HCT116 (cell line): Measurements from ENCODE around the gene ABCC1. TPM values are rescaled to one million over a fixed set of nuclear protein-coding genes. Genes with fewer than 3 reads are reported as not detected.

Source experiments
- ATAC-seq: fragments of 200-7000 bp; cut with Tn5 transposase; 2 replicates; pipeline ENCODE4 v1.9.1; 2020; ENCODE audit warnings: mild to moderate bottlenecking, moderate library complexity
- BruUV-seq: library from RNA; stranded (reverse); fragments of 400-500 nt; replicated peaks from 2 replicates; lab custom pipeline; 2021; lab: Mats Ljungman, UMichigan
- CTCF ChIA-PET: fragments of 300-600 bp; sonication (Branson Sonifier 250); formaldehyde crosslinking; loops from one replicate; lab custom pipeline; 2021; ENCODE audit warnings: antibody characterized with exemption; lab: Charles Lee
- POLR2A ChIA-PET: fragments of 300-600, 350-600 bp; sonication (Branson Sonifier 250); formaldehyde crosslinking; loops from one replicate; lab custom pipeline; 2021; ENCODE audit warnings: antibody characterized with exemption; lab: Charles Lee
- RAD21 ChIA-PET, 2 experiments: fragments of 300-600 bp; sonication (Branson Sonifier 250); formaldehyde crosslinking; loops; one replicate each; lab custom pipeline; 2023; ENCODE audit warnings: low total read pairs in 2 of 2; ENCODE audit not compliant: uncharacterized antibody in 2 of 2, unreplicated experiment in 2 of 2, low non-redundant PET in 1 of 2; lab: Charles Lee
- DNase-seq: peaks from one replicate; pipeline ENCODE4 v3.0.0-alpha.2; 2010; ENCODE audit warnings: low read depth, low spot score
- H2AFZ ChIP-seq: fragments of 200-600 bp; shearing (Covaris generic), sonication (generic); 2 replicates; pipeline ENCODE4 v1.6.1; 2017; ENCODE audit warnings: low read depth, mixed run types, mixed read lengths, antibody characterized with exemption, low read length; ENCODE audit not compliant: poor library complexity, severe bottlenecking
- H3K27ac ChIP-seq: 2 replicates; pipeline ENCODE4 v1.5.1; 2012; ENCODE audit warnings: low read depth, low read length
- H3K27me3 ChIP-seq: fragments of 200-600 bp; sonication (generic); 2 replicates; pipeline ENCODE4 v1.6.1; 2016; ENCODE audit warnings: mixed run types, low read length, mixed read lengths; ENCODE audit not compliant: insufficient read depth
- H3K36me3 ChIP-seq, 2 experiments: fragments of 200-500 bp in 1 of 2; fragments of 200-600 bp in 1 of 2; sonication (Bioruptor generic) in 1 of 2; sonication (generic) in 1 of 2; 2 replicates each; pipeline versions ENCODE4 v1.5.1 to v1.6.1; 2014 to 2016; ENCODE audit warnings: low read length in 2 of 2, inconsistent platforms in 1 of 2, mixed read lengths in 1 of 2, mixed run types in 1 of 2; ENCODE audit not compliant: insufficient read depth in 2 of 2, control insufficient read depth in 1 of 2
- H3K4me1 ChIP-seq, 2 experiments: fragments of 200-600 bp in 1 of 2; sonication (generic) in 1 of 2; 2 replicates each; pipeline versions ENCODE4 v1.5.1 to v1.6.1; 2012 to 2017; ENCODE audit warnings: low read length in 2 of 2, inconsistent platforms in 1 of 2, mild to moderate bottlenecking in 1 of 2, mixed read lengths in 1 of 2, mixed run types in 1 of 2, moderate library complexity in 1 of 2; ENCODE audit not compliant: insufficient read depth in 2 of 2, control insufficient read depth in 1 of 2
- H3K4me2 ChIP-seq: fragments of 200-600 bp; sonication (generic); 2 replicates; pipeline ENCODE4 v1.6.1; 2017; ENCODE audit warnings: mixed run types, low read length, mixed read lengths
- H3K4me3 ChIP-seq, 2 experiments: fragments of 200-600 bp in 1 of 2; sonication (generic) in 1 of 2; replicated peaks in 1 of 2; 2 replicates each; pipeline ENCODE4 v1.5.1; 2011 to 2016; ENCODE audit warnings: low read length in 2 of 2, control low read depth in 1 of 2, low read depth in 1 of 2, mild to moderate bottlenecking in 1 of 2, mixed read lengths in 1 of 2, mixed run types in 1 of 2
- H3K79me2 ChIP-seq: fragments of 200-600 bp; sonication (generic); 2 replicates; pipeline ENCODE4 v1.6.1; 2017; ENCODE audit warnings: mild to moderate bottlenecking, mixed run types, low read length, moderate library complexity, mixed read lengths; ENCODE audit not compliant: insufficient read depth
- H3K9ac ChIP-seq: fragments of 200-600 bp; sonication (generic); 2 replicates; pipeline ENCODE4 v1.6.1; 2016; ENCODE audit warnings: low read length, mixed read lengths
- H3K9me2 ChIP-seq: fragments of 200-600 bp; sonication (generic), shearing (Covaris generic); 2 replicates; pipeline ENCODE4 v1.6.1; 2017; ENCODE audit warnings: mixed run types, mild to moderate bottlenecking, moderate library complexity; ENCODE audit not compliant: insufficient read depth
- H3K9me3 ChIP-seq, 2 experiments: fragments of 200-500 bp in 1 of 2; fragments of 200-600 bp in 1 of 2; sonication (Bioruptor generic) in 1 of 2; sonication (generic) in 1 of 2; 2 replicates each; pipeline ENCODE4 v1.6.1; 2014 to 2017; ENCODE audit warnings: low read length in 2 of 2, mixed read lengths in 2 of 2, inconsistent platforms in 1 of 2, low read depth in 1 of 2, mild to moderate bottlenecking in 1 of 2, mixed run types in 1 of 2, moderate library complexity in 1 of 2; ENCODE audit not compliant: control insufficient read depth in 1 of 2, insufficient read depth in 1 of 2
- H4K20me1 ChIP-seq: fragments of 200-600 bp; sonication (generic), shearing (Covaris generic); 2 replicates; pipeline ENCODE4 v1.6.1; 2017; ENCODE audit warnings: mixed run types, mild to moderate bottlenecking, moderate library complexity; ENCODE audit not compliant: insufficient read depth
- CEBPB ChIP-seq: IDR thresholded peaks from 2 replicates; pipeline ENCODE4 v1.6.1; 2012; ENCODE audit warnings: low read depth
- CTCF ChIP-seq, 3 experiments: fragments of 200-600 bp in 1 of 3; sonication (generic) in 1 of 3; IDR thresholded peaks in 2 of 3; conservative IDR thresholded peaks in 1 of 3; 2 replicates each; pipeline ENCODE4 v1.5.1; 2012 to 2017; ENCODE audit warnings: low read depth in 2 of 3, low read length in 2 of 3, antibody characterized with exemption in 1 of 3, borderline replicate concordance in 1 of 3, control low read depth in 1 of 3, mild to moderate bottlenecking in 1 of 3, mixed read lengths in 1 of 3, mixed run types in 1 of 3, moderate library complexity in 1 of 3; ENCODE audit not compliant: insufficient read depth in 1 of 3
- EGR1 ChIP-seq: IDR thresholded peaks from 2 replicates; pipeline ENCODE4 v1.6.1; 2012; ENCODE audit warnings: low read depth
- RAD21 ChIP-seq: IDR thresholded peaks from 2 replicates; pipeline ENCODE4 v1.6.1; 2012; ENCODE audit warnings: low read depth, mild to moderate bottlenecking
- SP1 ChIP-seq: IDR thresholded peaks from 2 replicates; pipeline ENCODE4 v1.6.1; 2012; ENCODE audit warnings: low read depth
- ZBTB33 ChIP-seq: IDR thresholded peaks from 2 replicates; pipeline ENCODE4 v1.6.1; 2011; ENCODE audit warnings: mild to moderate bottlenecking, low read length, moderate library complexity; ENCODE audit not compliant: insufficient replicate concordance; ENCODE audit errors: extremely low read depth
- ZFX ChIP-seq: fragments of 450-650 bp; IDR thresholded peaks from 2 replicates; pipeline ENCODE4 v1.6.1; 2017
- intact Hi-C: fragments of 100-400 bp; cut with micrococcal nuclease; formaldehyde crosslinking; loops from 2 replicates; pipeline ENCODE4 v1.10.0; 2022
- total RNA-seq: library from RNA; stranded (reverse); gene quantifications from one replicate; pipeline ENCODE4 v1.2.1, GENCODE V29; 2021; ENCODE audit not compliant: unreplicated experiment

Gene ABCC1
- total RNA-seq, 1 experiment from 2014 or later, result 61.9 TPM

DNA sequence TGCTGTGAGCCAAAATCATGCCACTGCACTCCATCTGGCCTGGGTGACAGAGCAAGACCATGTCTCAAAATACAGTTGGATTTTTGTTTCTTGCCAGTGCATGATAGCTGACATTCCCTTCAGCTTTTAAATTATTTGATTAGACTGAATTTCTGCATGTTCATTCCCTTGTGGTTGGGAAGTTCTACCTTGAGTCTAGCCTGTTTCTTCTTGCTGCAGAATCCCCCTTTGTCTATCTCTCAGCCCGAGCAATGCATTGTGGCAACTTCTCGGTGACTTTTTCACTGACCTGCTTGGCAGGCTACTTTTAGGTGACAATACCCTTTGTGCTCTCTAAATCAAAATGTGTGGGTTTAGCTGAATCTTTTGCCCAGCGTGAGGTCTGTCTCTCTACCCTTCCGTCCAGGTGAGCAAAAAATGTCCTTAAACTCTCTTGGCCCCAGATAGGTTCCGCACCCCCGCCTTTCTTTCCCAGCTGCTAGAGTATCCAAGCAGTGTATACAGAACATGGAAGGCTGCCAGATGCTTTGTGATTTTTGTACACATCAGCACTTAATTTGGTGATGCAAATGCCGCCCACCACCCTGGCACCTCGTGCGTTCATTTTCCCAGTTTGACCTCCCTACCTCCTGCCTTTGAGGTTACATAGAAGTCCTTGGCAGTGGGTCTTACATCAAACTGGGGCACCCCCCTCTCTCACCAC lies 143.7 kb downstream of the ABCC1 start (continued):
- no peak for TF ChIP-seq CTCF (IDR thresholded peaks at IDR 0.05 in 2 of 3, conservative IDR thresholded peaks at IDR 0.05 in 1 of 3; ENCODE audit: borderline replicate concordance in 1 of 3, insufficient read depth in 1 of 3, low read depth in 2 of 3, low read length in 2 of 3)
- no peak for TF ChIP-seq RAD21
- no peak for TF ChIP-seq ZBTB33
- TF ChIP-seq ZFX, result no peak
- TF ChIP-seq CEBPB, result no peak

GRCh38 chr16:16093628-16094332 lies 144.4 kb downstream of the ABCC1 start:
- POLR2A ChIA-PET, result no interaction called here

More at GRCh38 chr16:16093628-16094332, 144.4 kb downstream of the ABCC1 start:
- no peaks in the 10 kb centered on the region for H4K20me1 ChIP-seq
- no peak overlapping the region for H3K4me3 ChIP-seq
- H2AFZ ChIP-seq, result no peak overlapping the region
- no TSS peak for BruUV-seq
- H3K4me2 ChIP-seq, result no peak overlapping the region
- ChIA-PET CTCF (interaction anchor here (0.7 kb wide), 1 partner anchor 274 kb away, joined by 3 read pairs; no protein-coding TSS in a partner anchor), RAD21 (interaction anchor here in 1 of 2 experiments (0.7 kb wide), 1 partner anchor 194 kb away, joined by 3 read pairs; no protein-coding TSS in a partner anchor)
- TF ChIP-seq SP1, result no peak
- no peak for TF ChIP-seq EGR1
- peaks cover 35 to 37% of the 10 kb centered on the region in 2 experiments for H3K36me3 ChIP-seq
- ATAC-seq (no peak), DNase-seq (no peak)
- no peaks in the 10 kb centered on the region for H3K27me3 ChIP-seq
- no peaks in the 10 kb centered on the region for H3K4me1 ChIP-seq
- no peak overlapping the region for H3K9ac ChIP-seq
- H3K9me2 ChIP-seq, result no peaks in the 10 kb centered on the region
- H3K27ac ChIP-seq, result no peak overlapping the region
- H3K9me3 ChIP-seq, result no peaks in the 10 kb centered on the region
- intact Hi-C loops, result no loop called here
- H3K79me2 ChIP-seq, result peaks cover 3% of the 10 kb centered on the region; the same call in 1 of the 2 replicates
